GM10266 (cell line): ENCODE results near the gene CDK5R1.
A peak's percentile ranks its signal among the peaks of the same experiment; 100 is the strongest.
"Not testable (repeated sequence)": the region's sequence is repeated elsewhere in the genome, so short reads cannot be mapped to it uniquely, and the experiment has no call there.

ENCODE experiments used
- DNase-seq: peaks from one replicate; pipeline ENCODE4 v3.0.0; 2012; ENCODE audit errors: extremely low spot score
- TF ChIP-seq, protein P1 (sequence below): IDR thresholded peaks from 2 replicates; pipeline ENCODE4 v1.5.1; 2012; ENCODE audit warnings: mild to moderate bottlenecking, low read depth; ENCODE audit not compliant: control insufficient read depth, insufficient read depth; ENCODE audit errors: missing control alignments

CDK5R1 gene

DNA sequence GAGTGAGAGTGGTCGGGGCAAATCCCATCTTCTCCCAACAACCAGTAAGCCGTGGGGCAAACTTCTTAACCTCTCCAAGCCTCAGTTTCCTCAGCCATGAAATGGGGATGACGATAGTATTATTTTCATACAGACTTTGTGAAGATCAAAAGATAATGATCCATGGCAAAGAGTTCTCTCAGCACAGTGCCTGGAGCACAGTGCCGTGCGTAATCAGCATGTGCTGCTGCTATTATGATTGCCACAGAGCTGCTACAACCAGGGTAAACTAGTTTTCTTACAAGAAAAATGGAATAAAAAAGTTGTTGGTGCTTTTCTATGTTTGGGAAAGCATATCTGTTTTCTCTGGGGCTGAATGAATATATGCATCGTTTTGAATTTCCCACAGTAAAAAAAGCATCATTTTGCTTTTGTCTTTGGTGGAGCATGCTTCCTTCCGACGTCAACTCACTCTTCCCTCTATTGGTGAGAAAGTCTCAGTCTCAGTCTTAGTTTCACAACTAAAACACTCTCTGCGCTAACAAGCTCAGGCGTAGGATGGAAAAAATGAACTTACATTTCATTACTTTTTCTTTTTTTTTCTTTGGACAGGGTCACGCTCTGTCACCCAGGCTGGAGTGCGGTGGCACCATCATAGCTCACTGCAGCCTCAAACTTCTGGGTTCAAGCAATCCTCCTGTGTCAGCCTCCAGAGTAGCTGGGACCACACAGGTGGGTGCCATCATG is 37.2 kb downstream of the CDK5R1 start:
- peak; percentile 66 for DNase-seq
- TF ChIP-seq, protein P1, sequence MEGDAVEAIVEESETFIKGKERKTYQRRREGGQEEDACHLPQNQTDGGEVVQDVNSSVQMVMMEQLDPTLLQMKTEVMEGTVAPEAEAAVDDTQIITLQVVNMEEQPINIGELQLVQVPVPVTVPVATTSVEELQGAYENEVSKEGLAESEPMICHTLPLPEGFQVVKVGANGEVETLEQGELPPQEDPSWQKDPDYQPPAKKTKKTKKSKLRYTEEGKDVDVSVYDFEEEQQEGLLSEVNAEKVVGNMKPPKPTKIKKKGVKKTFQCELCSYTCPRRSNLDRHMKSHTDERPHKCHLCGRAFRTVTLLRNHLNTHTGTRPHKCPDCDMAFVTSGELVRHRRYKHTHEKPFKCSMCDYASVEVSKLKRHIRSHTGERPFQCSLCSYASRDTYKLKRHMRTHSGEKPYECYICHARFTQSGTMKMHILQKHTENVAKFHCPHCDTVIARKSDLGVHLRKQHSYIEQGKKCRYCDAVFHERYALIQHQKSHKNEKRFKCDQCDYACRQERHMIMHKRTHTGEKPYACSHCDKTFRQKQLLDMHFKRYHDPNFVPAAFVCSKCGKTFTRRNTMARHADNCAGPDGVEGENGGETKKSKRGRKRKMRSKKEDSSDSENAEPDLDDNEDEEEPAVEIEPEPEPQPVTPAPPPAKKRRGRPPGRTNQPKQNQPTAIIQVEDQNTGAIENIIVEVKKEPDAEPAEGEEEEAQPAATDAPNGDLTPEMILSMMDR = no peak

DNA sequence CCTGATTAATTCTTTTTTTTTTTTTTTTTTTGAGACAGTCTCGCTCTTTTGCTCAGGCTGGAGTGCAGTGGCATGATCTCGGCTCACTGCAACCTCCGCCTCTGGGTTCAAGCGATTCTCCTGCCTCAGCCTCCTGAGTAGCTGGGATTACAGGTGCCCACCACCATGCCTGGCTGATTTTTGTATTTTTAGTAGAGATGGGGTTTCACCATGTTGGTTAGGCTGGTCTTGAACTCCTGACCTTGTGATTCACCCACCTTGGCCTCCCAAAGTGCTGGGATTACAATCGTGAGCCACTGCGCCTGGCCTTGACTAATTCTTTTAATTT is 37.7 kb downstream of the CDK5R1 start:
- DNase-seq = not testable (repeated sequence)

DNA sequence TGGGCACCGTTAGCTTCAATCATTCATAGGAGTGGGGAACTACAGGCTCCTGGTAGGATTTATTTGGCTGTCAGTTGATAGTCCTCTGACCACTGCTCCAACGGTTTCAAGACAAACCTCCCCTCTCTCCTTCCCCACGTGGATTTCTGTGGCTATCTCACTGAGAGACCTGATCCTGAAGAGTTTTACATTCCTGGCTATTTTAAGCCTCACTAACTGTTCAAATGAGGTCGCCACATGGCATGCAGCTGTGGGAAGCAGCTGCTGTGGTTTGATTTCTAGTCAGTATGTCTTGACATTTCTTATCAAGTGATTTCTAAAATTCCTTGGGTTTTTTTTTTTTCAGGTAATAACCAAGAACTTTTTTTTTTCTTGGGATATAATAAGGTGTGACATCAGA is 38.3 kb downstream of the CDK5R1 start:
- no peak for DNase-seq
- TF ChIP-seq, protein P1 = no peak

DNA sequence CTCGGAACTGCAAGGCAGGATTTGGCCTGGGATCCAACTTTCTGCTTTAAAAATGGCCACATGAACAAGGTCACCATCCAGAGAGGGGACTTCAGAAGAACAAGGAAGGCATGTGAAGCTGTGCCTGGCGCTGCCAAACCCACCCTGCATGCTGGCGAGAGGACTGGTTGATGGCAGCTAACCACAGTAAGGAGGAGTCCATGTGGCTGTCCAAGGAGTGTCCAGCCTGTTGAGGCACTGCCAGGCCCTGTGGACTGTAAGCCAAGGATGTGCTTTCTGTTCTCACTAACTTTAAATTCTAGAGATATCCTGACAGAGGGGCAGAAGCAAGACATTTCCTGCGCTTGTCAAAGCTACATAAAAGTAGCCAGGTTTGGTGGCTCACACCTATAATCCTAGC is 40.4 kb downstream of the CDK5R1 start:
- DNase-seq = no peak
- TF ChIP-seq, protein P1 = no peak

DNA sequence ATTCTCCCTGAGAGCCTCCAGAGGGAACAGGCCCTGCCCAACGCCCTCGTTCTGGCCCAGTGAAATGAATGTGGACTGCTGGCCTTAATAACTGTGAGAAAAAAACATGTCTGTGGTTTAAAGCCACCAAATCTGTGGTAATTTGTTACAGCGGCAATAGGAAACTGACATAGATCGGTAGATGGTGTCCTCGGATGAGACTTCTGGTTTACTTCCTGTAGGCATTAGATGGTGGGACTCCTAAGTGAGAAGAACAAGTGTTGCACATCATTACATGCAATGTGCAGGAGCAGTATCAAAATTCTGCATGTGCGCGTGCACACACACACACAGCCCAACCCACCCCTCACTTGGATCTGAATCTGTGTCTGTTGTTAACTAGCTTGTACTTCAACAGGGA is 42.0 kb downstream of the CDK5R1 start:
- TF ChIP-seq, protein P1 = no peak
- no peak for DNase-seq

DNA sequence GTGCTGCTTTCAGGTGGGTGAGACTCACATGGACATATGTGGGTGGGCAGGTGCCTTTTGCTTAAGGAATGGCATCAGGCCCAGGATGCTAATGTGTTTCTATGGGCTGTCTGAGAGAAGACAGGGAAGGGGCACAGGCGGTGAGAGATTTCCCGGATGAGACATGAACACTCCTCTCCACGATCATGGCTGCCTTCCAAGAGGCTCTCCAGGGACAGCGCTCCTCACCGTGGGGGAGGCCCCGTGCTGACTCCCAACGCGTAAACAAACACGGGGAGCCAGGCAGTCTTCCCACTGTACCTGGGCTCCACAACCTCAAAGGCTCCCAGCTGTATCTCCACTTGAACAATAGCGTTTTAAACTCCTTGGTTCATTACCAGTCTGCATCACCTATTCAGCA is 42.8 kb downstream of the CDK5R1 start:
- TF ChIP-seq, protein P1 = no peak
- DNase-seq = no peak

DNA sequence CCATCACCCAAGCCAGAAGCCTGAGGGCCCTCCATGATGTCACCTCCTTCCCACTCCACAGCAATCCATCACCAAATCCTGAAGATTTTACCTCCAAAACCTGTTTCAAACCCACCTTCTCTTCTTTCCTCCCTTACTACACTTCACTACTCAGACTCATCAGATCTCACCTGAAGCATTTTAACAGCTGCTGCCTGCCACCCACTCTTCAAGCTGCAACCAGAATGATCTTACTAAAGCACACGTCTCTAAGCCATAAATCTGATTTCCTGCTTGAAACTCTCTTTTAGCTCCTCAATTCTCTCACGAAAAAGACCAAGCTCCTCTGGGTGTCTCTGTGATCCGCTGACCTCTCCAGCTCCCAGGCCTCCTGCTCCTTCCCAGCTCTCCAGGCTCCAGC is 46.5 kb downstream of the CDK5R1 start:
- TF ChIP-seq, protein P1 = no peak
- no peak for DNase-seq
